Measurements from ENCODE around the gene HAS3.
"Not testable (repeated sequence)": the region's sequence is repeated elsewhere in the genome, so short reads cannot be mapped to it uniquely, and the experiment has no call there.

DNA sequence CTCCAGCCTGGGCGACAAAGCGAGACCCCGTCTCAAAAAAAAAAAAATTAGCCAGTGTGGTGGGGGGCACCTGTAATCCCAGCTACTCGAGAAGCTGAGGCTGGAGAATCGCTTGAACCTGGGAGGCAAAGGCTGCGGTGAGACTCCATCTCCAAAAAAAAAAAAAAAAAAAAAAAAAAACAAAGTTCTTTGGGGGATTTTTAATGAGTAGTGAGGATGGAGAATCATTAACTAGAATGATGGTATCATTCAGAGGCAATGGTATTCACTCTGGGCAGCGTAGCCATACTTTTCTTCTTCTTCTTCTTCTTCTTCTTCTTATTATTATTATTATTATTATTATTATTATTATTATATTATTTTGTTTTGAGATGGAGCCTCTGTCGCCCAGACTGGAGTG is 42.0 kb upstream of the HAS3 start:
- TF ChIP-seq POLR2A (IDR thresholded peaks at IDR 0.05; ENCODE audit: extremely low read depth, insufficient read length) = not testable (repeated sequence)
- TF ChIP-seq, protein P1, sequence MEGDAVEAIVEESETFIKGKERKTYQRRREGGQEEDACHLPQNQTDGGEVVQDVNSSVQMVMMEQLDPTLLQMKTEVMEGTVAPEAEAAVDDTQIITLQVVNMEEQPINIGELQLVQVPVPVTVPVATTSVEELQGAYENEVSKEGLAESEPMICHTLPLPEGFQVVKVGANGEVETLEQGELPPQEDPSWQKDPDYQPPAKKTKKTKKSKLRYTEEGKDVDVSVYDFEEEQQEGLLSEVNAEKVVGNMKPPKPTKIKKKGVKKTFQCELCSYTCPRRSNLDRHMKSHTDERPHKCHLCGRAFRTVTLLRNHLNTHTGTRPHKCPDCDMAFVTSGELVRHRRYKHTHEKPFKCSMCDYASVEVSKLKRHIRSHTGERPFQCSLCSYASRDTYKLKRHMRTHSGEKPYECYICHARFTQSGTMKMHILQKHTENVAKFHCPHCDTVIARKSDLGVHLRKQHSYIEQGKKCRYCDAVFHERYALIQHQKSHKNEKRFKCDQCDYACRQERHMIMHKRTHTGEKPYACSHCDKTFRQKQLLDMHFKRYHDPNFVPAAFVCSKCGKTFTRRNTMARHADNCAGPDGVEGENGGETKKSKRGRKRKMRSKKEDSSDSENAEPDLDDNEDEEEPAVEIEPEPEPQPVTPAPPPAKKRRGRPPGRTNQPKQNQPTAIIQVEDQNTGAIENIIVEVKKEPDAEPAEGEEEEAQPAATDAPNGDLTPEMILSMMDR (IDR thresholded peaks at IDR 0.05; ENCODE audit: low read depth, low read length) = not testable (repeated sequence)
- TF ChIP-seq, protein P2, sequence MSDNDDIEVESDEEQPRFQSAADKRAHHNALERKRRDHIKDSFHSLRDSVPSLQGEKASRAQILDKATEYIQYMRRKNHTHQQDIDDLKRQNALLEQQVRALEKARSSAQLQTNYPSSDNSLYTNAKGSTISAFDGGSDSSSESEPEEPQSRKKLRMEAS (IDR thresholded peaks at IDR 0.05; ENCODE audit: low read depth, low read length) = not testable (repeated sequence)
